Panc1 (cell line): ENCODE data around the gene KIF25.

Experiments used
- CTCF ChIP-seq: fragments of 450-650 bp; IDR thresholded peaks from 2 replicates; pipeline ENCODE4 v1.5.1; 2017; ENCODE audit warnings: mild to moderate bottlenecking
- POLR2AphosphoS5 ChIP-seq: IDR thresholded peaks from 2 replicates; pipeline ENCODE4 v1.6.1; 2012; ENCODE audit warnings: mild to moderate bottlenecking, low read depth, low read length, moderate library complexity

- no peak for TF ChIP-seq CTCF
- TF ChIP-seq POLR2AphosphoS5, result no peak
These were observed 90.9 kb downstream of the KIF25 start for GRCh38 chr6:168088161-168089053.
